Measurements from ENCODE around the gene CSMD2.

CSMD2 gene

DNA sequence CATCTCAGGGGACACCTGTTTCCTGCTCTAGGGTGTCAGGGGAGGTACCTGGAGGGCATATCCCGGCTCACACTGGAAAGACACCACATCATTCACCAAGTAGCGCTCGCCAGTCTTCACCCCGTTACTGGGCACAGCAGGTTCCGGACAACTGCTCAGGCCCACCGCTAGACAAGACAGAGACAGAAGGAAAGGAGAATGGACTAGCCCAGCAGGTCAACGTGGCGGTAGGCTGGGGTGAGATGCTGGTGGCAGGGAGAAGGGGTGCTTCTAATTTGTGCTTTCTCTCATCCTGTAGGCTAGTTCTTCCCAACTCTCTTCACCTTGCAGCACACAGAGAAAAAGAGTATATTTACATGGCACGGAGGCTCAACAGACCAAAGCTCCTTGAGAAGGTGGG, 547.6 kb downstream of the CSMD2 start:
- no peaks in the 10 kb centered on the region for H3K4me1 ChIP-seq (ENCODE audit: control insufficient read depth, insufficient read depth, low read length)
- H3K4me3 ChIP-seq (ENCODE audit: low read length) = no peak overlapping the region
- H3K27me3 ChIP-seq (ENCODE audit: control insufficient read depth, insufficient read depth, low read length) = no peaks in the 10 kb centered on the region

DNA sequence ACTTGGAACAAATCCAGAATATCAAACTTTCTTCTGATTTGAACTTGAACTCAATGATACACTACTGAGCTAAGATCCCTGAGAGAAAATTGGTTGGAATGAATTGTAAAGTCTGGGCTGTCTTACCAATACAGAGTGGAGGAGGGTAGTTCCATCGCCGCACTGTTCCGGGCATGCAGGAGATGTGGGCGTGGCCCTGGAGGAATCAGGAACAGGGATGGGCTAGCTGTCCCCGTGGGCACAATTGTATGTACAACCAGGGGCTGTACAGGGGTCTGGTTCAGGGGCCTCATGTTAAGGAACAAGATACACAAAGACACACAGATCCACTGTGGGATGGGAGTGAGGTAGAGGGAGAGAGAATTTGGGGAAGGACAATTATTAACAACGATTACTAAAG, 548.2 kb downstream of the CSMD2 start:
- no peaks in the 10 kb centered on the region for H3K4me1 ChIP-seq (ENCODE audit: control insufficient read depth, insufficient read depth, low read length)
- H3K36me3 ChIP-seq (ENCODE audit: control insufficient read depth, insufficient read depth, low read length) = no peaks in the 10 kb centered on the region
- no peaks in the 10 kb centered on the region for H3K27me3 ChIP-seq (ENCODE audit: control insufficient read depth, insufficient read depth, low read length)
- no peak overlapping the region for H3K9ac ChIP-seq (ENCODE audit: low read length)
- H3K4me3 ChIP-seq (ENCODE audit: low read length) = no peak overlapping the region
- H3K27ac ChIP-seq (ENCODE audit: low read depth, low read length) = no peak overlapping the region

More for the DNA sequence above, 547.6 kb downstream of the CSMD2 start:
- Histone ChIP-seq H3K36me3 (ENCODE audit: control insufficient read depth, insufficient read depth, low read length) (no peaks in the 10 kb centered on the region), H3K27ac (ENCODE audit: low read depth, low read length) (no peak overlapping the region), H3K9ac (ENCODE audit: low read length) (no peak overlapping the region)

DNA sequence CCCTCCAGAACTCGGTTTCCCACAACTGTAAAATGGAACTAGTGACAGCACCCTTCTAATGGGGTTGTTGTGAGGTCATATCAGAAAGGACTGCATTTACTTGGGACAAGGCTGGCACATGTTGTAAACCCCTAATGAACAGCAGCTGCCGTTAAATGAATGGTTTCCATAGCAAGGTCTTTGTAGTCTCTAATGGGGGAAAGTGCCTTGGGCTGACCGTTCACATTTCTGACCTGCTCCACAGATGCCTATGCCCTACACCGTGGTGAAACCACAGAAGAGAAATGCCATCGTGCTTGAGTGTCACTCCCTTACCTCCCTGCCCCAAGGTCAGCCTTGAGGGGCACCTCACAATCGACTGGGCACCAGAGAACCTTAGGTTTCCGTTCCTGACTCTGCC, 549.5 kb downstream of the CSMD2 start:
- H3K4me3 ChIP-seq (ENCODE audit: low read length) = no peak overlapping the region
- no peaks in the 10 kb centered on the region for H3K4me1 ChIP-seq (ENCODE audit: control insufficient read depth, insufficient read depth, low read length)
- no peaks in the 10 kb centered on the region for H3K27me3 ChIP-seq (ENCODE audit: control insufficient read depth, insufficient read depth, low read length)
- H3K27ac ChIP-seq (ENCODE audit: low read depth, low read length) = no peak overlapping the region
- no peaks in the 10 kb centered on the region for H3K36me3 ChIP-seq (ENCODE audit: control insufficient read depth, insufficient read depth, low read length)
- H3K9ac ChIP-seq (ENCODE audit: low read length) = no peak overlapping the region

DNA sequence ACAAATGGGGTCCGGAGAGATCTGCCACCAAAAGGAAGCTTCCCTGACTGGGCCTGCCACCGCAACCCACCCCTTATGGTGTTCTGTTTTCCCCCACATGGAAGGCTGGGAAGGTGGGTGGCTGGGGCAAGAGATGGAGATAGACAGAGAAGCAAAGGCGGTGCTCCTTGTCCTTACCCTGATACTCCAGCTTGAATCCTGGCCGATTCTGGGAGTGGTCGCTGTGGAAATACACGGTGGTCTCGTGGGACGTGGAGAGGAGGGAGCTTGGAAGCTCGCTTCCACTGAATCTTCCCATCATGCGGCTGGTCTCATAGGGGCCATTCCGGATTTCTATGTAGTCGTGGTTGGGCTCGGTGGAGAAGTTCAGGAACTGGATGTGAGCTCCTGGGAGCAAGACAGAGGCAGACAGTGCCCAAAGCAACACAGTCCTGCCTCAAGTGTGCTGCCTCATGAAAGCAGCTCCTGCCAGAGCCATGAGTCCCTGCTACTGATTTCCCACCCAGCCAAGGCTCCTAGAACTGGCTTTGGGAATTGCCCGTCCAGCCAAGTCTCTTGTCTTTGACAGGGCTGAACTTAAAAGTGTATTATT, 554.1 kb downstream of the CSMD2 start:
- Histone ChIP-seq H3K9ac (ENCODE audit: low read length) (no peak overlapping the region), H3K4me1 (ENCODE audit: control insufficient read depth, insufficient read depth, low read length) (no peaks in the 10 kb centered on the region), H3K27me3 (ENCODE audit: control insufficient read depth, insufficient read depth, low read length) (no peaks in the 10 kb centered on the region), H3K4me3 (ENCODE audit: low read length) (no peak overlapping the region), H3K27ac (ENCODE audit: low read depth, low read length) (no peak overlapping the region), H3K36me3 (ENCODE audit: control insufficient read depth, insufficient read depth, low read length) (no peaks in the 10 kb centered on the region)

DNA sequence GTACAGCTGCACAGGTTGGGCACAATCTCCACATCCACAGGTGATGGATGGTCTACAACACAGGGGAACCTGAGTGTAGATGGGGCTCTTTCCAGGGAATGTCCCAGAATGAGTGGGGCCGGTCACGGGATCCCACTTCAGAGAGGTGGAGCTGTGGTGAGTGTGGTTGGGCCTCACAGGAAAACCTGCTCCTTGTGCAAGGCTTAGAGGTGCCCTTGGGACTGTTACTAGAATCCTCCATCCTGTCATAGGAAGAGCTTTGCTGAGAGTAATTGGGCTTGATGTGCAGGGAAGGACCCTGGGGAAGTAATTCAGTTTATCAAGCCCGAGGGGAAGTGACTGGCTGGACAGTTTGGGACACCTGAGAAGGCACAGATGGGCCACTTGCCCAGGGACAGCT, 554.6 kb downstream of the CSMD2 start:
- Histone ChIP-seq H3K9ac (ENCODE audit: low read length) (no peak overlapping the region), H3K27ac (ENCODE audit: low read depth, low read length) (no peak overlapping the region), H3K4me3 (ENCODE audit: low read length) (no peak overlapping the region), H3K36me3 (ENCODE audit: control insufficient read depth, insufficient read depth, low read length) (no peaks in the 10 kb centered on the region), H3K4me1 (ENCODE audit: control insufficient read depth, insufficient read depth, low read length) (no peaks in the 10 kb centered on the region), H3K27me3 (ENCODE audit: control insufficient read depth, insufficient read depth, low read length) (no peaks in the 10 kb centered on the region)

DNA sequence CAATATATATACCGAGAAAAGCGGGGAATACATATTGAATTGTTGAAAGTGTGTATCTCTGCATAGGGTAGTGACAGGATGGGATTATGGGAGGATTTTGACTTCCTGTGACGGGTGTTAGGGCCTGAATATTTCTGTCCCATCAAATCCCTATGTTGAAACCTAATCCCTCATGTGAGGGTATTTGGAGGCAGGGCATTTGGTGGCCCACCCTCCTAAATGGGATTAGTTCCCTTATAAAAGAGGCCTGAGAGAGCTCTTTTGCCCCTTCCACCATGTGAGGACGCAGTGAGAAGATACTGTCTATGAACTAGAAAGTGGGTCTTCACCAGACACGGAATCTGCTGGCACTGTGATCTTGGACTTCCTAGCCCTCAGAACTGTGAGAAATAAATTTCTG, 555.3 kb downstream of the CSMD2 start:
- Histone ChIP-seq H3K27me3 (ENCODE audit: control insufficient read depth, insufficient read depth, low read length) (no peaks in the 10 kb centered on the region), H3K9ac (ENCODE audit: low read length) (no peak overlapping the region), H3K36me3 (ENCODE audit: control insufficient read depth, insufficient read depth, low read length) (no peaks in the 10 kb centered on the region), H3K4me1 (ENCODE audit: control insufficient read depth, insufficient read depth, low read length) (no peaks in the 10 kb centered on the region), H3K4me3 (ENCODE audit: low read length) (no peak overlapping the region), H3K27ac (ENCODE audit: low read depth, low read length) (no peak overlapping the region)

DNA sequence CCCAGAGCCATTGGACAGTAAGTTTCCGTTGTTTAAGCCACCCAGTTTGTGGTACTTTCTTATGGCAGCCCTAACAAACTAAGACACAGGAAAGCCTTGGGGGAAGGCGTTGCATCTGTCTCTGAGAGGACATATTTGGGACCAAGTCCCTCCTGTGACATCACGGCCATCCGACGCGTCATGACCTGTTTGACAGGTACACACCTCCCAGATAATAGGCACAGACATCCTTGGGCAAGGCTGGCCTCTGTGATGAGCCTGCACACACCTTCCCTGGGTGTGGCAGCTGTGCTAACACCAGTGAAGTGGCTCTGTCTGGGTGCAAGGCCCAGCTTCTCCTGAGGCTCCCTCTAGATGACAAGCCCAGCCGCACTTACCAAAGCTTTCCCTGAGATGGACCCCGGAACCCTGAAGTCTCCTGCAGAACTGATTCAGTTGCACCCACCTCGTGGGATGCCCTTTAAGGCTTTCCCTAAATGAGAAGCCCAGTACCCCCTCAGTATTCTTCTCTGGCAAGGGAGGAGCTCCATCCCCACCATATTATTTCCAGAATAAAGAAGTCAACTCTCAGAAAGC, 556.1 kb downstream of the CSMD2 start:
- Histone ChIP-seq H3K27me3 (ENCODE audit: control insufficient read depth, insufficient read depth, low read length) (no peaks in the 10 kb centered on the region), H3K4me1 (ENCODE audit: control insufficient read depth, insufficient read depth, low read length) (no peaks in the 10 kb centered on the region), H3K4me3 (ENCODE audit: low read length) (no peak overlapping the region), H3K9ac (ENCODE audit: low read length) (no peak overlapping the region), H3K36me3 (ENCODE audit: control insufficient read depth, insufficient read depth, low read length) (no peaks in the 10 kb centered on the region), H3K27ac (ENCODE audit: low read depth, low read length) (no peak overlapping the region)

DNA sequence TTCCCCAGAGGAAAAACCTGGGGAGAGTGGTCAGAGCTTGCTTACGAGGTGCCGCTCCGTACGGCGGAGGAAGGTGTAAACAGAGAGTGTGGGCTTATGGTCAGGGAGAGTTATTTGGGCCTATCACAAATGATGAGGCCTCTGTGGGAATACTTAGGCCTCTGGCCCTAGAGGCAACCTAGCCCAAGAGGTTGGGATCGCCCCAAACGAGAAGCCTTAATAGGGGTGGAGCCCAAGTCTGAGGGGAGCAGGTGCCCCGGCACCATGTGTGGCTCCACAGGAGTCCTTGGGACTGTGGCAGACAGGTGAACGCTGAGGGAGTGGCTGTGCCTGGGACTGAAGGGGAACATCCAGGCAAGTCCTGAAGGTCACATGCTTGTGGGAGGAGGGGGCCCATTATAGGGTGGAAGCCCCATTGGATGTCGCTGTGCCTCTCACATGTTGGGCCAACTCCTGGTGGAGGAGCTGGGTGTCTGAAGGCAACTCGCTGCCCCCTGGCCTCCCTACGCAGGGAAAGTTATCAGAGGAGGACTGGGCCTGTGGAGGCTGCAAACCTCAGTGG, 557.5 kb downstream of the CSMD2 start:
- Histone ChIP-seq H3K4me3 (ENCODE audit: low read length) (no peak overlapping the region), H3K4me1 (ENCODE audit: control insufficient read depth, insufficient read depth, low read length) (no peaks in the 10 kb centered on the region), H3K36me3 (ENCODE audit: control insufficient read depth, insufficient read depth, low read length) (no peaks in the 10 kb centered on the region), H3K9ac (ENCODE audit: low read length) (no peak overlapping the region), H3K27ac (ENCODE audit: low read depth, low read length) (no peak overlapping the region), H3K27me3 (ENCODE audit: control insufficient read depth, insufficient read depth, low read length) (no peaks in the 10 kb centered on the region)

DNA sequence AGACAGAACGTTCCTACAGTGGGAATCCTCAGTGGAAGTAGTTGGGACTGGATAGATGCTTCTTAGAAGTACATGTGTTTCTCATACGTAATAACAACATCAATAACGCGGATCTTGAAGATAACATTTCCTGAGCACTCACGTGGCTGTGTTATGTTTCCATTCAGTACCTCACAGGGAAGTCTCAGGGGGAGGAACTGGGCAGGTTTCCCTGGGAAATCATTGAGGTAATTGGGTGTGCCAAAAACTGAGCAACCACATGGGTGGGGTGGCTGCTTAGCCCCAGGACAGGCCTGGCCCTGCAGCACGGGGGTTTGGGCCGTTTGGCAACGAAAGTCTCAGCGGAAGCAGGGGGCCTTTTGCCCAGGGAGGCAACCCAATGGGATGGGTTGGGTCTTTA, 558.8 kb downstream of the CSMD2 start:
- Histone ChIP-seq H3K27me3 (ENCODE audit: control insufficient read depth, insufficient read depth, low read length) (no peaks in the 10 kb centered on the region), H3K27ac (ENCODE audit: low read depth, low read length) (no peak overlapping the region), H3K4me1 (ENCODE audit: control insufficient read depth, insufficient read depth, low read length) (no peaks in the 10 kb centered on the region), H3K9ac (ENCODE audit: low read length) (no peak overlapping the region), H3K4me3 (ENCODE audit: low read length) (no peak overlapping the region), H3K36me3 (ENCODE audit: control insufficient read depth, insufficient read depth, low read length) (no peaks in the 10 kb centered on the region)

DNA sequence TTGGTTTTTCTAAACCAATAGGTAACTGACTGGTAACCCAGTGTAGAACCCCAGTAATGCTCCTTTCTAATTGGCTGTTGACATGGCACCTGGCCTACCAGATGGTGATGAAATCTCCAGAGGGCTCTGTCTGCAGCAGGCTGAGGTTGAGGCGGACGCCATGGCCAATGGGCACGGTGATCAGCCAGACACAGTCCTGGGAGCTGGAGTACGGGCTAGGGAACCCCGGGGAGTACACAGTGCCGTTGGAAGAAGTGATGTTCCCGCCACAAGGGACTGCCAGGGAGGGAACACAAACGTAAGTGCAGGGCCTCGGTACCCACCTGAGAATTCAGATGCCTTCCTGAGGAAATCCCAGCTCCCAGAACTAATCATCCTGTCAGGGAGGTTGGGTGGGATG, 562.8 kb downstream of the CSMD2 start:
- Histone ChIP-seq H3K27me3 (ENCODE audit: control insufficient read depth, insufficient read depth, low read length) (no peaks in the 10 kb centered on the region), H3K4me1 (ENCODE audit: control insufficient read depth, insufficient read depth, low read length) (no peaks in the 10 kb centered on the region), H3K9ac (ENCODE audit: low read length) (no peak overlapping the region), H3K36me3 (ENCODE audit: control insufficient read depth, insufficient read depth, low read length) (no peaks in the 10 kb centered on the region), H3K27ac (ENCODE audit: low read depth, low read length) (no peak overlapping the region), H3K4me3 (ENCODE audit: low read length) (no peak overlapping the region)

DNA sequence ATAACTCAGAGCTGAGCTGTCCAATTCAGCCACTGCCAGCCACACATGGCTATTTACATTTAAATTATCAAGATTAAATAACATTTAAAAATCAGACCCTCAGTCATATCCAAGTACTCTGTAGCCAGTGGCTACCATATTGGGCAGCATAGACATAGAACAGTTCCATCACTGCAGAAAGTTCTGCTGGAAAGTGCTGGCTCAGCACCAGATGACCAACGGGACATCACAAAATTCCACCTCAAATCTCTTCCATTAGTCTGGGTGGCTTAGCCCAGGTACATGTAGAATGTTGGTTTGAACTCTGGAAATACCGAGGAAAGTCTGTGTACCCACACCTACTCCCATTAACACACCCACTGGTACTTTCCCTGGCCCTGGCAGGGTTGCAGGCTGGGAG, 563.3 kb downstream of the CSMD2 start:
- no peak overlapping the region for H3K9ac ChIP-seq (ENCODE audit: low read length)
- no peak overlapping the region for H3K27ac ChIP-seq (ENCODE audit: low read depth, low read length)
- no peak overlapping the region for H3K4me3 ChIP-seq (ENCODE audit: low read length)
- no peaks in the 10 kb centered on the region for H3K27me3 ChIP-seq (ENCODE audit: control insufficient read depth, insufficient read depth, low read length)
- H3K4me1 ChIP-seq (ENCODE audit: control insufficient read depth, insufficient read depth, low read length) = no peaks in the 10 kb centered on the region
- no peaks in the 10 kb centered on the region for H3K36me3 ChIP-seq (ENCODE audit: control insufficient read depth, insufficient read depth, low read length)

DNA sequence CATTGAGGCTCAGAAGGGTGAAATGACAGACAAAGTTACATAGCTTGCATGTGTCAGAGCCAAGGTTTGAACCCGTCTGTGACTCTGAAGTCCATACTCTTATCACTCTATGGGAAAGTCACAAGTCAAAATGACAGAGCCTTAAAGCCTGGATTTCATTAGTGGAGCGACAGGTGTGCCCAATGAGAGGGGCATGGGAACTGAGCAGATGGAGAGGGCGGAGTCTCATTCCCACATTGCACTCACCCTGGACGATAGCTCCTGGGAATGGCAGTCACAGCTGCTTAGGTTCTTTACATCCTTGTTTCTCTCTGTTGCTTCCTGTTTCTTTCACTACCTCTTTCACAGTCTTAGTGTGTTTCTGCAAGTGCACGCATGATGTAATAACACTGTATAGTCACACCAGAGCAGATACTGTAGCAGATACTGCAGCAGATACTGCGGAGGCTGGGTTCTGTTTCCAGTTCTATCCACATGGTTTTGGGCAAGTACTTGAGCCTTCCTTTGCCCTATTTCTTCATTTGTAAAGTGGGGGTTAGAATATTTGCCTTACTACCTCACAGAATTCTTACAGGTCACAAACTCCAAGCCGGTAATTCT, 565.4 kb downstream of the CSMD2 start:
- H3K36me3 ChIP-seq (ENCODE audit: control insufficient read depth, insufficient read depth, low read length) = no peaks in the 10 kb centered on the region
- H3K4me3 ChIP-seq (ENCODE audit: low read length) = no peak overlapping the region
- H3K27me3 ChIP-seq (ENCODE audit: control insufficient read depth, insufficient read depth, low read length) = no peaks in the 10 kb centered on the region
- no peaks in the 10 kb centered on the region for H3K4me1 ChIP-seq (ENCODE audit: control insufficient read depth, insufficient read depth, low read length)
- no peak overlapping the region for H3K27ac ChIP-seq (ENCODE audit: low read depth, low read length)
- no peak overlapping the region for H3K9ac ChIP-seq (ENCODE audit: low read length)

DNA sequence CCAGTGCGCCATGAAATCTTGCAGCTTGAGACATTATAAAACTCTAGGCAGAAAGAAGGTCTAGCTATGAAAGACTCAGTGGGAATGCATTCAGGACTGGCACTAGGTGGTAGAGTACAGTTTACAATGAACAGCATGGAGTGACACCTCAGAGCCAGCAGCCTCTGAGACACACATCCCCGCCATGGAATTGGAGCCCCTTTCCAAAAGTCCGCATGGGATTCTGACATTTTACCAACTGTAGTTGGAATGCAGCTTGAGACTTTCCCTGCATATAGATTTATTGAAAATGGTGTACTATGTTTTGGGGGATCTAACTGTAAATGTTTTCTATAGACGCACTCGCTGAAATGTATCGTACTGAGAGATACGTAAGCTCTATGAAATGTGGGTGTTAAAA, 576.3 kb downstream of the CSMD2 start:
- Histone ChIP-seq H3K36me3 (ENCODE audit: control insufficient read depth, insufficient read depth, low read length) (no peaks in the 10 kb centered on the region), H3K4me3 (ENCODE audit: low read length) (no peak overlapping the region), H3K9ac (ENCODE audit: low read length) (no peak overlapping the region), H3K27ac (ENCODE audit: low read depth, low read length) (no peak overlapping the region), H3K27me3 (ENCODE audit: control insufficient read depth, insufficient read depth, low read length) (no peaks in the 10 kb centered on the region), H3K4me1 (ENCODE audit: control insufficient read depth, insufficient read depth, low read length) (no peaks in the 10 kb centered on the region)
